K562 (cell line): ENCODE results near the gene CTDSPL. TPM values are rescaled to one million over a fixed set of nuclear protein-coding genes. Genes with fewer than 3 reads are reported as not detected.

Experiments used
- ATAC-seq: fragments of 200-7000 bp; cut with Tn5 transposase; 3 replicates; pipeline ENCODE4 v1.9.1; 2020; ENCODE audit warnings: moderate library complexity
- BruUV-seq: library from RNA; stranded (reverse); fragments of 400-500 nt; replicated peaks from 2 replicates; lab custom pipeline; 2021; lab: Mats Ljungman, UMichigan
- CTCF ChIA-PET: fragments of 300-600 bp; formaldehyde crosslinking; extraction: SDS; loops from one replicate; lab custom pipeline; 2021; ENCODE audit warnings: low intra/inter-chr PET ratio; lab: Yijun Ruan, JAX
- POLR2A ChIA-PET: fragments of 300-600, 350-650 bp; sonication (Branson Sonifier 250); formaldehyde crosslinking; extraction: SDS; loops from one replicate; lab custom pipeline; 2021; ENCODE audit warnings: antibody characterized with exemption, inconsistent platforms; lab: Yijun Ruan, JAX
- DNase-seq, 4 experiments: peaks; one replicate each; pipeline versions ENCODE4 v3.0.0 to v3.0.0-alpha.2; 2011 to 2018; ENCODE audit warnings: low spot score in 3 of 4, mixed read lengths in 3 of 4; ENCODE audit errors: extremely low read depth in 1 of 4
- FAIRE-seq: peaks from 2 replicates; lab custom pipeline; 2011; peaks lifted over from hg19 to GRCh38; lab: Jason Lieb, UNC
- H2AFZ ChIP-seq: 2 replicates; pipeline ENCODE4 v1.6.0; 2011; ENCODE audit warnings: low read depth, low read length, control low read depth, inconsistent platforms
- H3K27ac ChIP-seq: fragments of 200-600 bp; 3 replicates; pipeline ENCODE4 v1.8.0; 2011; ENCODE audit warnings: low read depth, mild to moderate bottlenecking, control low read depth, inconsistent platforms, low read length, moderate library complexity, mixed read lengths; ENCODE audit errors: extremely low read depth
- H3K27me3 ChIP-seq, 2 experiments: fragments of 300-600 bp in 1 of 2; 2 replicates in 1 of 2; 3 replicates in 1 of 2; pipeline versions ENCODE4 v1.6.0 to v1.8.0; 2011; ENCODE audit warnings: inconsistent platforms in 2 of 2, low read length in 2 of 2, mild to moderate bottlenecking in 1 of 2, mixed read lengths in 1 of 2, moderate library complexity in 1 of 2; ENCODE audit not compliant: control insufficient read depth in 2 of 2, insufficient read depth in 2 of 2
- H3K36me3 ChIP-seq: fragments of 300-600 bp; 3 replicates; pipeline ENCODE4 v1.8.0; 2011; ENCODE audit warnings: mild to moderate bottlenecking, low read length, inconsistent platforms; ENCODE audit not compliant: control insufficient read depth, insufficient read depth
- H3K4me1 ChIP-seq, 2 experiments: fragments of 200-600 bp in 1 of 2; replicated peaks in 1 of 2; 2 replicates in 1 of 2; 3 replicates in 1 of 2; pipeline versions ENCODE4 v1.5.1 to v1.8.0; 2011; ENCODE audit warnings: inconsistent platforms in 2 of 2, low read length in 2 of 2, mild to moderate bottlenecking in 1 of 2, mixed read lengths in 1 of 2, moderate library complexity in 1 of 2; ENCODE audit not compliant: control insufficient read depth in 2 of 2, insufficient read depth in 2 of 2
- H3K4me2 ChIP-seq: 2 replicates; pipeline ENCODE4 v1.6.1; 2011; ENCODE audit warnings: low read length, control low read depth, inconsistent platforms, mixed read lengths; ENCODE audit not compliant: insufficient read depth
- H3K4me3 ChIP-seq: fragments of 200-600 bp; sonication (generic), shearing (Covaris generic); 2 replicates; pipeline ENCODE4 v1.5.1; 2016; ENCODE audit warnings: control low read depth, inconsistent platforms
- H3K79me2 ChIP-seq: fragments of 200-600 bp; 3 replicates; pipeline ENCODE4 v1.8.0; 2011; ENCODE audit warnings: low read length, inconsistent platforms; ENCODE audit not compliant: control insufficient read depth, insufficient read depth
- H3K9ac ChIP-seq, 2 experiments: 2 replicates each; pipeline versions ENCODE4 v1.6.0 to v1.6.1; 2011; ENCODE audit warnings: low read depth in 2 of 2, low read length in 2 of 2, control low read depth in 1 of 2, inconsistent platforms in 1 of 2, mild to moderate bottlenecking in 1 of 2, mixed read lengths in 1 of 2; ENCODE audit not compliant: insufficient read depth in 1 of 2
- H3K9me1 ChIP-seq: one replicate; pipeline ENCODE4 v1.6.0; 2011; ENCODE audit warnings: inconsistent platforms, mild to moderate bottlenecking, low read length, moderate library complexity; ENCODE audit not compliant: control insufficient read depth, insufficient read depth
- H3K9me3 ChIP-seq: replicated peaks from 2 replicates; pipeline ENCODE4 v1.5.1; 2011; ENCODE audit warnings: low read depth, low read length, inconsistent platforms; ENCODE audit not compliant: control insufficient read depth, insufficient read depth
- H4K20me1 ChIP-seq: replicated peaks from 2 replicates; pipeline ENCODE4 v1.6.1; 2011; ENCODE audit warnings: low read length, inconsistent platforms, mixed read lengths; ENCODE audit not compliant: control insufficient read depth, insufficient read depth
- CEBPB ChIP-seq: fragments of 450-650 bp; IDR thresholded peaks from 2 replicates; pipeline ENCODE4 v1.6.1; 2016; ENCODE audit warnings: missing genetic modification characterization, missing compliant biosample characterization
- CEBPG ChIP-seq, 3 experiments: fragments of 200-800 bp in 1 of 3; sonication (Bioruptor generic) in 1 of 3; sonication (generic) in 1 of 3; formaldehyde crosslinking in 1 of 3; IDR thresholded peaks in 2 of 3; conservative IDR thresholded peaks in 1 of 3; 2 replicates each; pipeline versions ENCODE4 v1.6.1 to v1.8.0; 2016 to 2022; ENCODE audit warnings: missing compliant biosample characterization in 2 of 3, missing genetic modification characterization in 2 of 3, mild to moderate bottlenecking in 1 of 3, missing genetic modification reagents in 1 of 3
- CSDE1 ChIP-seq, 2 experiments: fragments of 450-650 bp; IDR thresholded peaks; 2 replicates each; pipeline ENCODE4 v1.6.1; 2016; ENCODE audit warnings: mild to moderate bottlenecking in 1 of 2
- SRSF3 ChIP-seq: fragments of 200-400 bp; formaldehyde crosslinking; IDR thresholded peaks from 2 replicates; pipeline ENCODE4 v1.6.1; 2016; ENCODE audit warnings: mild to moderate bottlenecking, low read length, moderate library complexity; ENCODE audit not compliant: insufficient read depth
- ZFPM2 ChIP-seq: fragments of 250-450 bp; sonication (Bioruptor Pico); IDR thresholded peaks from 2 replicates; pipeline ENCODE4 v1.5.1; 2022; ENCODE audit warnings: mild to moderate bottlenecking
- WGBS: fragments of 100-300 bp; shearing (Covaris generic); methylation state at CpG from one replicate; pipeline ENCODE4 v1.1.6; 2016; ENCODE audit warnings: low coverage, mixed read lengths; ENCODE audit not compliant: insufficient coverage; ENCODE audit errors: missing lambda C conversion rate; 5-methylcytosine and 5-hydroxymethylcytosine counted together
- in situ Hi-C: fragments of 300-500 bp; cut with MboI; formaldehyde crosslinking; loops from 4 replicates; pipeline ENCODE4 v1.15.0; 2018; ENCODE audit warnings: inconsistent platforms, mixed read lengths
- intact Hi-C: fragments of 100-400 bp; cut with micrococcal nuclease; formaldehyde crosslinking; loops from 2 replicates; pipeline ENCODE4 v1.14.2; 2022
- polyA plus RNA-seq, 8 experiments: library from polyadenylated mRNA; depleted of rRNA in 4 of 8; stranded (reverse) in 5 of 8; unstranded in 3 of 8; fragments of >200 nt; fragmentation: Nextera tagmentation in 2 of 8; fragmentation: Illumina TruSeq in 1 of 8; extraction: Ambion mirVana in 2 of 8; extraction: Trizol in 1 of 8; gene quantifications; 2 replicates each; pipeline versions ENCODE4 v1.2.1 to v1.2.3, GENCODE V29; 2011 to 2014; ENCODE audit warnings: inconsistent platforms in 1 of 8, missing spikeins in 1 of 8
- total RNA-seq, 7 experiments: library from RNA; depleted of rRNA in 6 of 7; stranded (reverse); fragments of >200 nt in 6 of 7; fragmentation: Illumina TruSeq in 2 of 7; extraction: Trizol in 2 of 7; gene quantifications; 2 replicates each; pipeline versions ENCODE4 v1.2.1 to v1.2.3, GENCODE V29; 2011 to 2021; ENCODE audit warnings: low replicate concordance in 1 of 7
- TF ChIP-seq, protein P1 (sequence below): fragments of 250-450 bp; sonication (Bioruptor Pico); IDR thresholded peaks from 2 replicates; pipeline ENCODE4 v1.8.0; 2022; ENCODE audit warnings: moderate library complexity, mild to moderate bottlenecking, inconsistent platforms

CTDSPL gene
- total and polyA plus RNA-seq, 9 of the 15 experiments (the other 6 are each of a cell fraction or from before 2014, with no cell fraction given), result 5.1 to 19.3 (median 11.3) TPM

- Histone ChIP-seq H3K4me1 (peaks cover 18 to 23% of the 10 kb centered on the region in 2 experiments), H4K20me1 (peaks cover 3% of the 10 kb centered on the region; the same call in 1 of the 2 replicates), H3K36me3 (no peaks in the 10 kb centered on the region), H3K9me3 (no peaks in the 10 kb centered on the region), H3K27me3 (peaks cover 2 to 10% of the 10 kb centered on the region in 2 experiments; a peak in 3 of 5 replicates), H3K9me1 (no peaks in the 10 kb centered on the region), H3K27ac (no peak overlapping the region), H3K4me2 (no peak overlapping the region), H3K79me2 (peaks cover 19% of the 10 kb centered on the region; the same call in 2 of the 3 replicates)
- CTCF ChIA-PET, result interaction anchor here (0.5 kb wide), 1 partner anchor 30 kb away, joined by 3 read pairs; no protein-coding TSS in a partner anchor
- 28% methylated on average over 5 of the region's 5 CpGs for WGBS
- in situ Hi-C loops (no loop called here), intact Hi-C loops (no loop called here)
- FAIRE-seq (no peak), ATAC-seq (no peak), DNase-seq (no peak)
- POLR2A ChIA-PET, result interaction anchor here (1.3 kb wide), 1 partner anchor 37 kb away, joined by 3 read pairs; no protein-coding TSS in a partner anchor
- TF ChIP-seq ZFPM2 (no peak), SRSF3 (no peak), CEBPB (tag) (peak; percentile 88), CSDE1 (IDR thresholded peaks at IDR 0.05) (no peak), CEBPG (CRISPR knock-in tag; IDR thresholded peaks at IDR 0.05) (no peak), CEBPG (tag; conservative IDR thresholded peaks at IDR 0.05 in 1 of 2, IDR thresholded peaks at IDR 0.05 in 1 of 2) (peak; percentile 55 to 83; a peak in 3 of 4 replicates)
- TF ChIP-seq, protein P1, sequence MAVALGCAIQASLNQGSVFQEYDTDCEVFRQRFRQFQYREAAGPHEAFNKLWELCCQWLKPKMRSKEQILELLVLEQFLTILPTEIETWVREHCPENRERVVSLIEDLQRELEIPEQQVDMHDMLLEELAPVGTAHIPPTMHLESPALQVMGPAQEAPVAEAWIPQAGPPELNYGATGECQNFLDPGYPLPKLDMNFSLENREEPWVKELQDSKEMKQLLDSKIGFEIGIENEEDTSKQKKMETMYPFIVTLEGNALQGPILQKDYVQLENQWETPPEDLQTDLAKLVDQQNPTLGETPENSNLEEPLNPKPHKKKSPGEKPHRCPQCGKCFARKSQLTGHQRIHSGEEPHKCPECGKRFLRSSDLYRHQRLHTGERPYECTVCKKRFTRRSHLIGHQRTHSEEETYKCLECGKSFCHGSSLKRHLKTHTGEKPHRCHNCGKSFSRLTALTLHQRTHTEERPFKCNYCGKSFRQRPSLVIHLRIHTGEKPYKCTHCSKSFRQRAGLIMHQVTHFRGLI, result no peak
- TF ChIP-seq, all 486 proteins: peak for 2
- Histone ChIP-seq H2AFZ (no peak overlapping the region), H3K9ac (no peak overlapping the region; a peak in 1 of 4 replicates), H3K4me3 (no peak overlapping the region)
- BruUV-seq, result TSS peak; percentile 11
Measured at GRCh38 chr3:37863949-37864822, 2.5 kb downstream of the CTDSPL start.
